GM23338 (cell line): ENCODE results near the gene CDH8.

Experiments
- CREB1 ChIP-seq: fragments of 250-450 bp; sonication (Bioruptor Pico); IDR thresholded peaks from 2 replicates; pipeline ENCODE4 v1.5.0; 2020; ENCODE audit warnings: low read depth, mild to moderate bottlenecking, moderate library complexity
- EZH2 ChIP-seq: fragments of 200-600 bp; sonication (generic); IDR thresholded peaks from one replicate; pipeline ENCODE4 v1.8.0; 2017; ENCODE audit warnings: antibody characterized with exemption, mild to moderate bottlenecking, low read depth; ENCODE audit not compliant: unreplicated experiment
- EZH2phosphoT487 ChIP-seq: fragments of 200-600 bp; sonication (generic); IDR thresholded peaks from one replicate; pipeline ENCODE4 v1.8.1; 2018; ENCODE audit warnings: antibody characterized with exemption; ENCODE audit not compliant: unreplicated experiment
- JUNB ChIP-seq: IDR thresholded peaks from one replicate; pipeline ENCODE4 v1.6.1; 2016; ENCODE audit warnings: antibody characterized with exemption; ENCODE audit not compliant: unreplicated experiment
- POLR2AphosphoS5 ChIP-seq: IDR thresholded peaks from 2 replicates; pipeline ENCODE4 v1.6.1; 2016; ENCODE audit warnings: antibody characterized with exemption, low read depth
- REST ChIP-seq: IDR thresholded peaks from one replicate; pipeline ENCODE4 v1.6.1; 2018; ENCODE audit warnings: antibody characterized with exemption; ENCODE audit not compliant: unreplicated experiment
- ZNF114 ChIP-seq: fragments of 250-450 bp; sonication (Bioruptor Pico); IDR thresholded peaks from 2 replicates; pipeline ENCODE4 v1.5.0; 2020; ENCODE audit warnings: mild to moderate bottlenecking, moderate library complexity
- ZNF462 ChIP-seq: fragments of 250-450 bp; sonication (Bioruptor Pico); IDR thresholded peaks from 2 replicates; pipeline ENCODE4 v1.5.0; 2020; ENCODE audit warnings: mild to moderate bottlenecking, moderate library complexity
- TF ChIP-seq, protein P1 (sequence below), 2 experiments: fragments of 200-600 bp in 1 of 2; sonication (generic) in 1 of 2; conservative IDR thresholded peaks; 2 replicates each; pipeline versions ENCODE4 v1.5.1 to v1.6.1; 2016 to 2017; ENCODE audit warnings: antibody characterized with exemption in 2 of 2, low read depth in 2 of 2, mild to moderate bottlenecking in 2 of 2, moderate library complexity in 1 of 2
- TF ChIP-seq, protein P2 (sequence below): IDR thresholded peaks from 2 replicates; pipeline ENCODE4 v1.6.1; 2016; ENCODE audit warnings: antibody characterized with exemption

DNA sequence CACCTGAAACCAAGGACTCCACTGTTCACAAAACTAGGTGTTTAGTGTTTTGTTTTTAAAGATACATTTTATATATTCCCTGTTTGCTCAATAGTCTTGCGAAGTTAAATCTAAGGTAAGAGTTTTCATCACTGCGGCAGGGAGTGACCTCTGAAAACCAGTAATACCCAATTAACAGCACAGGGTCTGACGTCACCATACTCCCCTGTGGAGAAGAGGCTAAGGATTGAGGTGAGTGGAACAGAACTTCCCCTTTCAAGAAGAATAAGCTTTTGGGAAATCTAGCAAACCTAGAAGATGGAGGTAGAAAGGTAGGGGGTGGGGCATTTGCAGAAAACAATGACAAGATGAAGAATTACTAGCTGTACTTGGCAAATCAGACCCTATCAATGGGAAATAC, 120.7 kb downstream of the CDH8 start:
- TF ChIP-seq, protein P1, sequence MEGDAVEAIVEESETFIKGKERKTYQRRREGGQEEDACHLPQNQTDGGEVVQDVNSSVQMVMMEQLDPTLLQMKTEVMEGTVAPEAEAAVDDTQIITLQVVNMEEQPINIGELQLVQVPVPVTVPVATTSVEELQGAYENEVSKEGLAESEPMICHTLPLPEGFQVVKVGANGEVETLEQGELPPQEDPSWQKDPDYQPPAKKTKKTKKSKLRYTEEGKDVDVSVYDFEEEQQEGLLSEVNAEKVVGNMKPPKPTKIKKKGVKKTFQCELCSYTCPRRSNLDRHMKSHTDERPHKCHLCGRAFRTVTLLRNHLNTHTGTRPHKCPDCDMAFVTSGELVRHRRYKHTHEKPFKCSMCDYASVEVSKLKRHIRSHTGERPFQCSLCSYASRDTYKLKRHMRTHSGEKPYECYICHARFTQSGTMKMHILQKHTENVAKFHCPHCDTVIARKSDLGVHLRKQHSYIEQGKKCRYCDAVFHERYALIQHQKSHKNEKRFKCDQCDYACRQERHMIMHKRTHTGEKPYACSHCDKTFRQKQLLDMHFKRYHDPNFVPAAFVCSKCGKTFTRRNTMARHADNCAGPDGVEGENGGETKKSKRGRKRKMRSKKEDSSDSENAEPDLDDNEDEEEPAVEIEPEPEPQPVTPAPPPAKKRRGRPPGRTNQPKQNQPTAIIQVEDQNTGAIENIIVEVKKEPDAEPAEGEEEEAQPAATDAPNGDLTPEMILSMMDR (conservative IDR thresholded peaks at IDR 0.05; ENCODE audit: low read depth in 2 of 2) = no peak
- no peak for TF ChIP-seq POLR2AphosphoS5
- no peak for TF ChIP-seq EZH2phosphoT487
- no peak for TF ChIP-seq EZH2
- TF ChIP-seq ZNF462 (CRISPR knock-in tag) = no peak
- no peak for TF ChIP-seq CREB1 (CRISPR knock-in tag)
- no peak for TF ChIP-seq JUNB
- no peak for TF ChIP-seq REST
- TF ChIP-seq ZNF114 (CRISPR knock-in tag) = no peak
- TF ChIP-seq, protein P2, sequence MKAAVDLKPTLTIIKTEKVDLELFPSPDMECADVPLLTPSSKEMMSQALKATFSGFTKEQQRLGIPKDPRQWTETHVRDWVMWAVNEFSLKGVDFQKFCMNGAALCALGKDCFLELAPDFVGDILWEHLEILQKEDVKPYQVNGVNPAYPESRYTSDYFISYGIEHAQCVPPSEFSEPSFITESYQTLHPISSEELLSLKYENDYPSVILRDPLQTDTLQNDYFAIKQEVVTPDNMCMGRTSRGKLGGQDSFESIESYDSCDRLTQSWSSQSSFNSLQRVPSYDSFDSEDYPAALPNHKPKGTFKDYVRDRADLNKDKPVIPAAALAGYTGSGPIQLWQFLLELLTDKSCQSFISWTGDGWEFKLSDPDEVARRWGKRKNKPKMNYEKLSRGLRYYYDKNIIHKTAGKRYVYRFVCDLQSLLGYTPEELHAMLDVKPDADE = no peak
